A549 (cell line): ENCODE results near the gene ATP1A3. TPM values are rescaled to one million over a fixed set of nuclear protein-coding genes. Genes with fewer than 3 reads are reported as not detected.
"Not testable (repeated sequence)": the region's sequence is repeated elsewhere in the genome, so short reads cannot be mapped to it uniquely, and the experiment has no call there.

Source experiments
- ATAC-seq, 2 experiments: fragments of 200-7000 bp in 1 of 2; fragments of >200 bp in 1 of 2; cut with Nextera tagmentation in 1 of 2; cut with Tn5 transposase in 1 of 2; 3 replicates each; pipeline versions ENCODE4 v1.8.0 to v1.9.1; 2018 to 2020; ENCODE audit warnings: mild to moderate bottlenecking in 1 of 2, moderate library complexity in 1 of 2
- CTCF ChIA-PET: fragments of 300-600 bp; sonication (Branson Sonifier 250); formaldehyde crosslinking; extraction: SDS; loops from one replicate; lab custom pipeline; 2021; ENCODE audit warnings: antibody characterized with exemption, inconsistent platforms; lab: Yijun Ruan, JAX
- POLR2A ChIA-PET: fragments of 350-600 bp; formaldehyde crosslinking; extraction: SDS; loops from one replicate; lab custom pipeline; 2021; ENCODE audit warnings: antibody characterized with exemption, inconsistent platforms; lab: Yijun Ruan, JAX
- DNase-seq, 2 experiments: peaks; one replicate each; pipeline versions ENCODE4 v3.0.0 to v3.0.0-alpha.2; 2011 to 2016; ENCODE audit warnings: low read depth in 1 of 2, low spot score in 1 of 2
- FAIRE-seq: peaks from 2 replicates; lab custom pipeline; 2011; peaks lifted over from hg19 to GRCh38; lab: Jason Lieb, UNC
- H3K27ac ChIP-seq, 2 experiments: fragments of >200 bp; sonication (Bioruptor Twin); formaldehyde crosslinking; 3 replicates each; pipeline ENCODE4 v1.5.1; 2016 to 2017
- H3K4me1 ChIP-seq: fragments of >200 bp; sonication (Bioruptor Twin); formaldehyde crosslinking; 3 replicates; pipeline ENCODE4 v1.6.1; 2016
- H3K4me2 ChIP-seq: fragments of >200 bp; sonication (Bioruptor Twin); formaldehyde crosslinking; 3 replicates; pipeline ENCODE4 v1.6.1; 2016
- H3K4me3 ChIP-seq: fragments of >200 bp; sonication (Bioruptor Twin); formaldehyde crosslinking; 3 replicates; pipeline ENCODE4 v1.5.1; 2016
- H3K9me3 ChIP-seq: fragments of >200 bp; sonication (Bioruptor Twin); formaldehyde crosslinking; 3 replicates; pipeline ENCODE4 v1.6.1; 2016
- BHLHE40 ChIP-seq: IDR thresholded peaks from 2 replicates; pipeline ENCODE4 v1.6.1; 2012; ENCODE audit warnings: low read depth, low read length, inconsistent platforms
- CBX2 ChIP-seq: fragments of 200-600 bp; sonication (generic); IDR thresholded peaks from 2 replicates; pipeline ENCODE4 v1.6.1; 2016; ENCODE audit warnings: low read depth, mild to moderate bottlenecking, borderline replicate concordance
- FOXS1 ChIP-seq: fragments of 250-450 bp; sonication (Bioruptor Pico); IDR thresholded peaks from 2 replicates; pipeline ENCODE4 v1.5.0; 2020; ENCODE audit warnings: mild to moderate bottlenecking, moderate library complexity
- HOXA7 ChIP-seq: fragments of 250-450 bp; sonication (Bioruptor Pico); IDR thresholded peaks from 2 replicates; pipeline ENCODE4 v1.5.0; 2020; ENCODE audit warnings: mild to moderate bottlenecking, moderate library complexity
- JUN ChIP-seq, 2 experiments: fragments of >200 bp; sonication (Bioruptor Twin); formaldehyde crosslinking; IDR thresholded peaks; 2 replicates in 1 of 2; 3 replicates in 1 of 2; pipeline ENCODE4 v1.6.1; 2016 to 2017
- MAFK ChIP-seq: fragments of 450-650 bp; IDR thresholded peaks from 2 replicates; pipeline ENCODE4 v1.6.1; 2014; ENCODE audit not compliant: partially characterized antibody
- MAZ ChIP-seq: fragments of 150-350 bp; IDR thresholded peaks from 2 replicates; pipeline ENCODE4 v1.6.1; 2014; ENCODE audit warnings: antibody characterized with exemption, low read depth, low read length, borderline replicate concordance
- RAD21 ChIP-seq, 2 experiments: fragments of >200 bp in 1 of 2; sonication (Bioruptor Twin) in 1 of 2; formaldehyde crosslinking in 1 of 2; IDR thresholded peaks in 1 of 2; conservative IDR thresholded peaks in 1 of 2; 2 replicates in 1 of 2; 3 replicates in 1 of 2; pipeline ENCODE4 v1.6.1; 2012 to 2018; ENCODE audit warnings: inconsistent platforms in 1 of 2
- RCOR1 ChIP-seq: fragments of 150-350 bp; IDR thresholded peaks from 2 replicates; pipeline ENCODE4 v1.6.1; 2014; ENCODE audit warnings: antibody characterized with exemption, low read length, low read depth
- RFX5 ChIP-seq: fragments of 450-650 bp; IDR thresholded peaks from 2 replicates; pipeline ENCODE4 v1.7.1; 2014; ENCODE audit warnings: antibody characterized with exemption, mild to moderate bottlenecking, moderate library complexity
- WGBS: methylation state at CpG from one replicate; pipeline ENCODE4 v1.1.6; 2017; ENCODE audit errors: missing lambda C conversion rate; 5-methylcytosine and 5-hydroxymethylcytosine counted together
- polyA minus RNA-seq: library from RNA; depleted of rRNA, polyadenylated mRNA; stranded (reverse); fragments of >200 nt; gene quantifications from 2 replicates; pipeline ENCODE4 v1.2.3, GENCODE V29; 2011; rRNA and poly(A)+ RNA removed
- polyA plus RNA-seq, 4 experiments: library from polyadenylated mRNA; depleted of rRNA in 3 of 4; stranded (reverse); fragments of >200 nt; fragmentation: RNase III in 1 of 4; extraction: RNeasy Plus Mini Kit Qiagen cat#74134 plus additional on column Dnase treatment in 1 of 4; gene quantifications; 2 replicates in 3 of 4; 3 replicates in 1 of 4; pipeline ENCODE4 v1.2.3, GENCODE V29; 2011 to 2017
- TF ChIP-seq, protein P1 (sequence below): IDR thresholded peaks from 2 replicates; pipeline ENCODE4 v1.6.1; 2012
- TF ChIP-seq, protein P2 (sequence below): IDR thresholded peaks from 2 replicates; pipeline ENCODE4 v1.6.1; 2012

The ATP1A3 gene
- polyA plus RNA-seq (2011; rRNA removed) (0.67 and 0.69 TPM in 2 replicates), polyA plus RNA-seq (2017; fragmentation: RNase III; extraction: RNeasy Plus Mini Kit Qiagen cat#74134 plus additional on column Dnase treatment) (3.4 to 3.8 TPM (median 3.7 TPM) in 3 replicates), polyA minus RNA-seq (1.3 and 2.6 TPM in 2 replicates)
- polyA plus RNA-seq (2012; cell fraction: cytosol; rRNA removed): 1.2 and 1.3 TPM in 2 replicates
- polyA plus RNA-seq (2012; cell fraction: nucleus; rRNA removed): 2.9 and 3.8 TPM in 2 replicates

DNA sequence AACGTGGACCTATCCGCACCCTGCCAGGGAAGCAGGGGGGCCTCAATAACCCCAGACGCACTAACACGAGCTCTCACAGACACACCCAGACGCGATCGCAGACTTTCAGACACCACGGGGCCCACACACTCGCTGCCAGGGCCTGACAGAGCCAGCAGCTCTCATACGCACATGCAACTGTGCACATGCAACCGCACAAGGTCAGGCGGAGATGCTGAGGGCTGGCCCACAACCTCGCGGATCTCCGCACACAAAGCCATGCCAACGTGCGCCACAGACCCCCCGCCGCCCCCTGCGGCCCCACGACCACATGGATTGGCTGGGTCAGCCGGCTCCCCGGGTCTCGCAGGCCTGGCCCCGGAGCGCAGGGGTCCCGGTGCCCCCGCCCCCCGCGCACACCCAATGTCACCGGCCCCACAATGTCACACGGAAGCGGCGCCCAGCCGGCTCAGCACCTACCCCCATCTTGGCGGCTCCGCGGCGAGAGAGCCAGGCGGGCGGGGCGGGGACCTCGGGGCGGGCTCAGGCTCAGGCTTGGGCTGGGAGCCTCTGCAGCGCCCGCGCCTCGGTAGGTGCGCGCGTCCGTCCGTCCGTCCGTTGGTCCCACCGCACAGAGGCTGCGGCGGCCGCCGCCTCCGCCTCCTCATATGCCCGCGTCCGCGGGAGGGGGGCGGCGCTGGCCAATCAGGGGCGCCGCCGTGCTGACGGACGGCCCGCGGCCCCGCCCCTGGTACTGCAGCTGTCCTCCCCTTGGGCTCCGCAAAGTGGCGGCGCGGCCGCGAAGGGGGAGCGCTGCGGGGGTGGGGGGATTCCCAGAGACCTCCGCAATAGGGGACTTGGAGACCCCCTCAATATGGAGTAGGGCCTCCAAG, at the start of gene ATP1A3:
TSS of gene ATP1A3 (minus strand) at position 619 of the 872 bp plus-strand sequence. CDS start at position 465, 154 bp downstream.
- peak within 1 kb of the TSS; percentile 51 for H3K4me3 ChIP-seq

GRCh38 chr19:42042455-42043170, 48.6 kb upstream of the ATP1A3 start:
- H3K9me3 ChIP-seq: no peaks in the 10 kb centered on the region
- CTCF ChIA-PET: interaction anchor here (0.9 to 21.9 kb wide), 7 partner anchors 9 to 55 kb away, joined by 3 to 324 read pairs (median 4); no protein-coding TSS in a partner anchor
- peak; percentile 13 for FAIRE-seq
- TF ChIP-seq HOXA7 (CRISPR knock-in tag) (no peak), RFX5 (no peak), MAZ (no peak), FOXS1 (CRISPR knock-in tag) (no peak), BHLHE40 (no peak), RAD21 (conservative IDR thresholded peaks at IDR 0.05 in 1 of 2, IDR thresholded peaks at IDR 0.05 in 1 of 2) (no peak), MAFK (no peak), RCOR1 (no peak)
- TF ChIP-seq, protein P1, sequence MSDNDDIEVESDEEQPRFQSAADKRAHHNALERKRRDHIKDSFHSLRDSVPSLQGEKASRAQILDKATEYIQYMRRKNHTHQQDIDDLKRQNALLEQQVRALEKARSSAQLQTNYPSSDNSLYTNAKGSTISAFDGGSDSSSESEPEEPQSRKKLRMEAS: no peak
- TF ChIP-seq, protein P2, sequence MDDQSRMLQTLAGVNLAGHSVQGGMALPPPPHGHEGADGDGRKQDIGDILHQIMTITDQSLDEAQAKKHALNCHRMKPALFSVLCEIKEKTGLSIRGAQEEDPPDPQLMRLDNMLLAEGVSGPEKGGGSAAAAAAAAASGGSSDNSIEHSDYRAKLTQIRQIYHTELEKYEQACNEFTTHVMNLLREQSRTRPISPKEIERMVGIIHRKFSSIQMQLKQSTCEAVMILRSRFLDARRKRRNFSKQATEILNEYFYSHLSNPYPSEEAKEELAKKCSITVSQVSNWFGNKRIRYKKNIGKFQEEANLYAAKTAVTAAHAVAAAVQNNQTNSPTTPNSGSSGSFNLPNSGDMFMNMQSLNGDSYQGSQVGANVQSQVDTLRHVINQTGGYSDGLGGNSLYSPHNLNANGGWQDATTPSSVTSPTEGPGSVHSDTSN: no peak
- TF ChIP-seq, all 56 proteins: peak for 0
- Histone ChIP-seq H3K4me1 (no peaks in the 10 kb centered on the region), H3K27ac (no peak overlapping the region), H3K4me3 (no peak overlapping the region), H3K4me2 (no peak overlapping the region)
- POLR2A ChIA-PET: interaction anchor here (0.6 to 0.9 kb wide), 2 partner anchors 13 to 34 kb away, joined by 4 to 6 read pairs; partner anchors contain the start of gene ZNF574
- no peak for ATAC-seq
- WGBS: 74% methylated on average over 30 of the region's 30 CpGs
- DNase-seq: no peak

More for the DNA sequence above, at the start of gene ATP1A3:
- ATAC-seq: peak; percentile 43 to 86
- Histone ChIP-seq H3K4me2 (peak within 1 kb of the TSS; percentile 96), H3K27ac (peak within 1 kb of the TSS in 1 of 2 experiments; percentile 69; a peak in 3 of 6 replicates), H3K4me1 (peaks cover 27% of the 10 kb centered on the region), H3K9me3 (no peaks in the 10 kb centered on the region)
- 12% methylated on average over 43 of the region's 84 CpGs for WGBS
- ChIA-PET POLR2A (interaction anchor here (0.9 kb wide), 1 partner anchor 34 kb away, joined by 3 read pairs; no protein-coding TSS in a partner anchor), CTCF (interaction anchor here (1.2 to 14.8 kb wide), 2 partner anchors 33 to 48 kb away, joined by 3 to 344 read pairs; no protein-coding TSS in a partner anchor)
- TF ChIP-seq JUN (IDR thresholded peaks at IDR 0.05) (no peak), CBX2 (no peak), BHLHE40 (no peak)
- TF ChIP-seq, protein P2: peak; percentile 90
- TF ChIP-seq, protein P1: peak; percentile 56
- DNase-seq: peak; percentile 68 to 99
- FAIRE-seq: no peak

DNA sequence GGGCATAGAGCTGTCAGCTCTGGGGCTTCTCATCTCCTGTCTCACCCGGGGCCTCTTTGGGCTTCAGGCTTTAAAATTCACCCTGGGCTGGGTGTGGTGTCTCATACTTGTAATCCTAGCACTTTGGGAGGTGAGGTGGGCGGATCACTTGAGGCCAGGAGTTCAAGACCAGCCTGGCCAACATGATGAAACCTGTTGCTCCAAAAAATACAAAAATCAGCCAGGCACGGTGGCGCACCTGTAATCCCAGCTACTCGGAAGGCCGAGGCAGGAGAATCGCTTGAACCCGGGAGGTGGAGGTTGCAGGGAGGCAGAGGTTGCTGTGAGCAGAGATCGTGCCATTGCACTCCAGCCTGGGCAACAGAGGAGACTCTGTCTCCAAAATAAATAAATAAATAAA, 46.5 kb upstream of the ATP1A3 start:
- not testable (repeated sequence) for H3K4me2 ChIP-seq, H3K4me1 ChIP-seq, H3K4me3 ChIP-seq, DNase-seq, FAIRE-seq, ATAC-seq, H3K27ac ChIP-seq, H3K9me3 ChIP-seq
- CTCF ChIA-PET: interaction anchor here (0.6 to 21.9 kb wide), 5 partner anchors 7 to 92 kb away, joined by 3 to 324 read pairs (median 3); partner anchors contain the start of gene POU2F2
- WGBS: 71% methylated on average over 9 of the region's 9 CpGs
- POLR2A ChIA-PET: interaction anchor here (1.4 kb wide), 1 partner anchor 35 kb away, joined by 3 read pairs; the partner anchor contains the start of gene ZNF574
